GM12892 (cell line): ENCODE results near the gene GRM1.

ENCODE experiments used
- DNase-seq: peaks from one replicate; pipeline ENCODE4 v3.0.0; 2011; ENCODE audit not compliant: insufficient read length
- FAIRE-seq: peaks from 2 replicates; lab custom pipeline; 2011; peaks lifted over from hg19 to GRCh38; lab: Jason Lieb, UNC
- POLR2A ChIP-seq: IDR thresholded peaks from 2 replicates; pipeline ENCODE4 v1.6.1; 2011; ENCODE audit warnings: low read depth, low read length, control low read depth
- POLR2AphosphoS5 ChIP-seq: IDR thresholded peaks from 2 replicates; pipeline ENCODE4 v1.6.1; 2011; ENCODE audit warnings: low read depth, low read length, control low read depth
- TAF1 ChIP-seq: IDR thresholded peaks from 2 replicates; pipeline ENCODE4 v1.6.1; 2011; ENCODE audit warnings: low read depth, mild to moderate bottlenecking, control low read depth, low read length, borderline replicate concordance

Gene GRM1

GRCh38 chr6:146341493-146342230 is 312.8 kb downstream of the GRM1 start:
- DNase-seq (no peak), FAIRE-seq (no peak)
- TF ChIP-seq TAF1 (no peak), POLR2A (no peak), POLR2AphosphoS5 (no peak)

GRCh38 chr6:146345598-146345997 is 316.7 kb downstream of the GRM1 start:
- DNase-seq (no peak), FAIRE-seq (no peak)
- TF ChIP-seq POLR2A (no peak), POLR2AphosphoS5 (no peak), TAF1 (no peak)

- TF ChIP-seq TAF1, result no peak
- no peak for TF ChIP-seq POLR2AphosphoS5
- TF ChIP-seq POLR2A, result no peak
- FAIRE-seq, result no peak
- DNase-seq, result no peak
These were observed 318.2 kb downstream of the GRM1 start for GRCh38 chr6:146347090-146347489.

- DNase-seq (no peak), FAIRE-seq (no peak)
- no peak for TF ChIP-seq POLR2AphosphoS5
- no peak for TF ChIP-seq POLR2A
- TF ChIP-seq TAF1, result no peak
These were observed 318.8 kb downstream of the GRM1 start for GRCh38 chr6:146347690-146348089.

- no peak for TF ChIP-seq POLR2AphosphoS5
- no peak for TF ChIP-seq TAF1
- no peak for TF ChIP-seq POLR2A
- FAIRE-seq (no peak), DNase-seq (no peak)
These were observed 322.2 kb downstream of the GRM1 start for GRCh38 chr6:146351018-146351417.

GRCh38 chr6:146352163-146352562 is 323.3 kb downstream of the GRM1 start:
- FAIRE-seq (no peak), DNase-seq (no peak)
- TF ChIP-seq POLR2A (no peak), POLR2AphosphoS5 (no peak), TAF1 (no peak)

GRCh38 chr6:146354451-146354850 is 325.6 kb downstream of the GRM1 start:
- TF ChIP-seq POLR2AphosphoS5 (no peak), TAF1 (no peak), POLR2A (no peak)
- FAIRE-seq, result no peak

GRCh38 chr6:146355521-146356100 is 326.7 kb downstream of the GRM1 start:
- TF ChIP-seq TAF1 (no peak), POLR2A (no peak), POLR2AphosphoS5 (no peak)
- FAIRE-seq, result no peak
- no peak for DNase-seq

More at GRCh38 chr6:146354451-146354850, 325.6 kb downstream of the GRM1 start:
- DNase-seq, result no peak

- TF ChIP-seq POLR2AphosphoS5, result no peak
- no peak for TF ChIP-seq TAF1
- TF ChIP-seq POLR2A, result no peak
- FAIRE-seq, result no peak
- no peak for DNase-seq
These were observed 328.9 kb downstream of the GRM1 start for GRCh38 chr6:146357578-146358430.

GRCh38 chr6:146358431-146359046 is 329.7 kb downstream of the GRM1 start:
- DNase-seq (no peak), FAIRE-seq (no peak)
- TF ChIP-seq TAF1, result no peak
- no peak for TF ChIP-seq POLR2AphosphoS5
- no peak for TF ChIP-seq POLR2A

- TF ChIP-seq POLR2AphosphoS5 (no peak), POLR2A (no peak), TAF1 (no peak)
- FAIRE-seq, result no peak
- DNase-seq, result no peak
These were observed 330.3 kb downstream of the GRM1 start for GRCh38 chr6:146359131-146359530.

GRCh38 chr6:146361128-146361924 is 332.5 kb downstream of the GRM1 start:
- TF ChIP-seq POLR2A (no peak), TAF1 (no peak), POLR2AphosphoS5 (no peak)
- no peak for DNase-seq
- FAIRE-seq, result no peak
